Astrocyte (in vitro differentiated cells and primary cell): ENCODE data around the gene TEPSIN. TPM values are rescaled to one million over a fixed set of nuclear protein-coding genes. Genes with fewer than 3 reads are reported as not detected.

Source experiments
- DNase-seq: peaks from one replicate; pipeline ENCODE4 v3.0.0-alpha.2; 2010; ENCODE audit warnings: low read depth
- FAIRE-seq: peaks from 2 replicates; lab custom pipeline; 2011; peaks lifted over from hg19 to GRCh38; lab: Jason Lieb, UNC
- H2AFZ ChIP-seq: 2 replicates; pipeline ENCODE4 v1.6.0; 2012; ENCODE audit warnings: low read depth, low read length, inconsistent platforms
- H3K27ac ChIP-seq: 2 replicates; pipeline ENCODE4 v1.5.1; 2011; ENCODE audit warnings: low read depth, low read length, inconsistent platforms
- H3K27me3 ChIP-seq: 2 replicates; pipeline ENCODE4 v1.6.0; 2011; ENCODE audit warnings: low read length, inconsistent platforms; ENCODE audit not compliant: insufficient read depth
- H3K36me3 ChIP-seq: 2 replicates; pipeline ENCODE4 v1.5.1; 2011; ENCODE audit warnings: low read length, inconsistent platforms; ENCODE audit not compliant: insufficient read depth
- H3K4me1 ChIP-seq: 2 replicates; pipeline ENCODE4 v1.5.1; 2011; ENCODE audit warnings: low read length, inconsistent platforms; ENCODE audit not compliant: insufficient read depth
- H3K4me2 ChIP-seq: 2 replicates; pipeline ENCODE4 v1.6.0; 2012; ENCODE audit warnings: low read length, inconsistent platforms
- H3K4me3 ChIP-seq: 2 replicates; pipeline ENCODE4 v1.5.1; 2011; ENCODE audit warnings: low read depth, mild to moderate bottlenecking, low read length, inconsistent platforms; ENCODE audit not compliant: insufficient read depth
- H3K79me2 ChIP-seq: 2 replicates; pipeline ENCODE4 v1.6.0; 2012; ENCODE audit warnings: mild to moderate bottlenecking, low read length, inconsistent platforms; ENCODE audit not compliant: insufficient read depth
- H3K9ac ChIP-seq: 2 replicates; pipeline ENCODE4 v1.6.0; 2012; ENCODE audit warnings: mild to moderate bottlenecking, low read length, inconsistent platforms
- H3K9me3 ChIP-seq: 2 replicates; pipeline ENCODE4 v1.5.1; 2012; ENCODE audit warnings: low read depth, mild to moderate bottlenecking, low read length, inconsistent platforms; ENCODE audit not compliant: insufficient read depth
- H4K20me1 ChIP-seq: 2 replicates; pipeline ENCODE4 v1.6.0; 2012; ENCODE audit warnings: low read length, inconsistent platforms; ENCODE audit not compliant: insufficient read depth
- H3K27ac Mint-ChIP-seq: one replicate; pipeline ENCODE4 v1.8.0; 2021; ENCODE audit warnings: mild to moderate bottlenecking, mixed read lengths; ENCODE audit not compliant: unreplicated experiment
- H3K27me3 Mint-ChIP-seq: one replicate; pipeline ENCODE4 v1.8.0; 2021; ENCODE audit warnings: low read depth, mixed read lengths; ENCODE audit not compliant: unreplicated experiment
- H3K36me3 Mint-ChIP-seq: one replicate; pipeline ENCODE4 v1.8.0; 2021; ENCODE audit warnings: low read depth, mixed read lengths; ENCODE audit not compliant: unreplicated experiment
- H3K4me1 Mint-ChIP-seq: one replicate; pipeline ENCODE4 v1.8.0; 2021; ENCODE audit warnings: low read depth, mixed read lengths; ENCODE audit not compliant: unreplicated experiment
- H3K4me3 Mint-ChIP-seq: one replicate; pipeline ENCODE4 v1.8.0; 2021; ENCODE audit warnings: mild to moderate bottlenecking, moderate library complexity, mixed read lengths; ENCODE audit not compliant: unreplicated experiment
- H3K9me3 Mint-ChIP-seq: one replicate; pipeline ENCODE4 v1.8.0; 2021; ENCODE audit warnings: mild to moderate bottlenecking, mixed read lengths; ENCODE audit not compliant: unreplicated experiment
- EZH2 ChIP-seq: IDR thresholded peaks from 2 replicates; pipeline ENCODE4 v1.6.1; 2012; ENCODE audit warnings: mild to moderate bottlenecking, low read length, inconsistent platforms; ENCODE audit not compliant: insufficient read depth
- total RNA-seq: library from RNA; stranded (reverse); gene quantifications from 2 replicates; pipeline ENCODE4 v1.2.1, GENCODE V29; 2021
- TF ChIP-seq, protein P1 (sequence below): IDR thresholded peaks from 2 replicates; pipeline ENCODE4 v1.5.1; 2011; ENCODE audit warnings: low read depth, mild to moderate bottlenecking, inconsistent platforms, low read length, moderate library complexity; ENCODE audit not compliant: insufficient read depth

Gene TEPSIN
- total RNA-seq, 1 donor from 2014 or later = 26.4 TPM

DNA sequence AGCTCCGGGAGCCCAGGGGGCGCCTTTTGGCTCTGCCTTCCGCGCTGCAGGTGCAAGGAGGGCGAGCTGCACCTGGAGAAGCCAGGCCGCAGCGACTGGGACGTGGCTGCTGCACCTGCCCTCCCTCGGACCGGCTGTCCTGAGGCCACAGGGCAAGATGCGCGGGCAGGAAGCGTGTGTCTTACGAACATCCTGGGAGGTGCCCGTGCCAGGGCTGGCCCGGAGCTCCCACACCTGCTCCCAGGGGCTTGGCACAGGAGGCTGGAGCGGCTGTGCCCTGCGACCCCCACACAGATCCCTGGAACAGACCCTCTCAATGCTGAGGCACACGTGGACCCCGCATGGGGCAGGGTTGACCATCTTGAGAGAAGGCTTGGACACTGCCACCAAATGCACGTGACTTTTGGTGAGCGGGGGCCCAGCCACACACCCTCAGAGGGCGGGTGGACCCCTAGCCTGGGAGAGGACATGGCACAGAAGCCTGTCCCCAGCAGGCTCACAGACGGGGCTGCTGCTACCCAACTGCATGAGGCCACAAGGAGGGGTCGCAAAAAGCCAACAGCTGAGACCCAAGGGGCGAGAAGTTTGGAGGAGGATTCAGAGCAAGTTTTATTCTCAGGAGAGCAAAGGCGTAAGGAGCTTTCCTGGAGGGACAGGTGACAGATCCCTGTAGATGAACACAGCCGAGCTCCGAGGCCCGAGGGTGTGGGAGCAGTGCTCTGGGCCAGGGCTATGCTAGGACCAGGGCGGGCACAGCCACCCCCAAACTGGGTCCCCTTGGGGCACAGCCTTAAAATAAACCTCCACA lies 11.6 kb upstream of the TEPSIN start:
- DNase-seq (no peak), FAIRE-seq (no peak)
- Histone ChIP-seq H3K79me2 (peaks cover 8% of the 10 kb centered on the region), H3K27me3 (no peaks in the 10 kb centered on the region), H4K20me1 (peaks cover 45% of the 10 kb centered on the region), H3K27ac (no peak overlapping the region), H2AFZ (no peak overlapping the region), H3K4me1 (peaks cover 11% of the 10 kb centered on the region), H3K36me3 (no peaks in the 10 kb centered on the region), H3K9me3 (no peaks in the 10 kb centered on the region), H3K4me2 (no peak overlapping the region), H3K9ac (no peak overlapping the region), H3K4me3 (no peak overlapping the region)
- Mint-ChIP-seq H3K36me3 (peaks cover 10% of the 10 kb centered on the region), H3K27ac (no peak overlapping the region), H3K9me3 (peaks cover 2% of the 10 kb centered on the region), H3K27me3 (no peaks in the 10 kb centered on the region), H3K4me3 (no peak overlapping the region), H3K4me1 (peaks cover 2% of the 10 kb centered on the region)
- TF ChIP-seq, protein P1, sequence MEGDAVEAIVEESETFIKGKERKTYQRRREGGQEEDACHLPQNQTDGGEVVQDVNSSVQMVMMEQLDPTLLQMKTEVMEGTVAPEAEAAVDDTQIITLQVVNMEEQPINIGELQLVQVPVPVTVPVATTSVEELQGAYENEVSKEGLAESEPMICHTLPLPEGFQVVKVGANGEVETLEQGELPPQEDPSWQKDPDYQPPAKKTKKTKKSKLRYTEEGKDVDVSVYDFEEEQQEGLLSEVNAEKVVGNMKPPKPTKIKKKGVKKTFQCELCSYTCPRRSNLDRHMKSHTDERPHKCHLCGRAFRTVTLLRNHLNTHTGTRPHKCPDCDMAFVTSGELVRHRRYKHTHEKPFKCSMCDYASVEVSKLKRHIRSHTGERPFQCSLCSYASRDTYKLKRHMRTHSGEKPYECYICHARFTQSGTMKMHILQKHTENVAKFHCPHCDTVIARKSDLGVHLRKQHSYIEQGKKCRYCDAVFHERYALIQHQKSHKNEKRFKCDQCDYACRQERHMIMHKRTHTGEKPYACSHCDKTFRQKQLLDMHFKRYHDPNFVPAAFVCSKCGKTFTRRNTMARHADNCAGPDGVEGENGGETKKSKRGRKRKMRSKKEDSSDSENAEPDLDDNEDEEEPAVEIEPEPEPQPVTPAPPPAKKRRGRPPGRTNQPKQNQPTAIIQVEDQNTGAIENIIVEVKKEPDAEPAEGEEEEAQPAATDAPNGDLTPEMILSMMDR = no peak
- no peak for TF ChIP-seq EZH2

DNA sequence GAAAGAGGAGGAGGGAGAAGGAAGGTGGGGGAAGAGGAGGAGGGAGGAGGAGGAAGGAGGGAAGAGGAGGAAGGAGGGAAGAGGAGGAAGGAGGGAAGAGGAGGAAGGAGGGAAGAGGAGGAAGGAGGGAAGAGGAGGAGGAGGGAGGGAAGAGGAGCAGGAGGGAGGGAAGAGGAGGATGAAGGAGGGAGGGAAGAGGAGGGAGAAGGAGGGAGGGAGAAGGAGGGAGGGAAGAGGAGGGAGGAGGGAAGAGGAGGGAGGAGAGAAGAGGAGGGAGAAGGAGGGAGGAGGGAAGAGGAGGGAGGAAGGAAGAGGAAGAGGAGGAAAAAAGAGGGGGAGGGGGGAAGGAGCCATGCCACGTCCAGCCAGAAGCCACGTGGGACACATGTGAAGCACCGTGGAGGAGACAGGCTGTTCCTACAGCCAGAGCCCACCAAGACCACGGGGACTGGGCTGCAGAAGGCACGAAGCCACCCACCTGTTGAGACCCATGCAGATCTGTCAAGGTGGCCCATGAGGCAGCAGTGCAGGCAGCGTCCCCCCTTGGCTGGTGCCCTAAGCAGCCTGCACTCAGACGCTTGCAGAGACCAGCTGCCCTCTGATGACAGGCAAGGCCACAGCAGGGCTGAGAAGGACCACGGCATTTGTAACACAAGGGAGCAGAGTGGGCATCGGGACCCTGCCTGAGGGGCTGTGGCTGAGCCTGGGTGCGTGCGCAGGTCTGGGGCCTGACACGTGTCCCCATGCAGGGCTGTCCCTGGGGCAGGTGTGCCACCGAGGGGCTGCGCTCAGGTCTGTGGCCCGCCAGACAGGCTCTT lies 10.6 kb upstream of the TEPSIN start:
- no peak overlapping the region for H3K27ac Mint-ChIP-seq
- TF ChIP-seq, protein P1 = no peak
- no peak for TF ChIP-seq EZH2
- H3K4me3 Mint-ChIP-seq = no peak overlapping the region
- Histone ChIP-seq H3K27ac (no peak overlapping the region), H3K9me3 (no peaks in the 10 kb centered on the region), H3K27me3 (no peaks in the 10 kb centered on the region), H3K36me3 (no peaks in the 10 kb centered on the region), H3K79me2 (peaks cover 8% of the 10 kb centered on the region), H4K20me1 (peaks cover 46% of the 10 kb centered on the region), H3K4me2 (no peak overlapping the region), H3K4me3 (no peak overlapping the region), H3K4me1 (peaks cover 8% of the 10 kb centered on the region), H3K9ac (no peak overlapping the region), H2AFZ (no peak overlapping the region)
- H3K4me1 Mint-ChIP-seq = no peaks in the 10 kb centered on the region
- peaks cover 7% of the 10 kb centered on the region for H3K36me3 Mint-ChIP-seq
- H3K27me3 Mint-ChIP-seq = no peaks in the 10 kb centered on the region
- H3K9me3 Mint-ChIP-seq = peaks cover 2% of the 10 kb centered on the region
- FAIRE-seq (peak; percentile 13), DNase-seq (peak; percentile 42)
